NOMO-1 treated with DMSO at 0.1 percent for 48 hours (cell line): ENCODE data around the gene ACSL3.
A peak's percentile ranks its signal among the peaks of the same experiment; 100 is the strongest.
"Not testable (repeated sequence)": the region's sequence is repeated elsewhere in the genome, so short reads cannot be mapped to it uniquely, and the experiment has no call there.

Experiments used
- DNase-seq: peaks from one replicate; lab custom pipeline; 2025; ENCODE audit not compliant: unreplicated experiment; lab: John Stamatoyannopoulos, UW

Gene ACSL3

GRCh38 chr2:222860740-222861410 is at the start of gene ACSL3:
Gene ACSL3 (plus strand): TSS chr2:222861036. CDS start chr2:222908773, 47,737 bp downstream.
- peak; percentile 89 for DNase-seq

- DNase-seq, result no peak
Measured at GRCh38 chr2:222811828-222812227, 49.0 kb upstream of the ACSL3 start.

- no peak for DNase-seq
Measured at GRCh38 chr2:222813177-222813843, 47.5 kb upstream of the ACSL3 start.

DNA sequence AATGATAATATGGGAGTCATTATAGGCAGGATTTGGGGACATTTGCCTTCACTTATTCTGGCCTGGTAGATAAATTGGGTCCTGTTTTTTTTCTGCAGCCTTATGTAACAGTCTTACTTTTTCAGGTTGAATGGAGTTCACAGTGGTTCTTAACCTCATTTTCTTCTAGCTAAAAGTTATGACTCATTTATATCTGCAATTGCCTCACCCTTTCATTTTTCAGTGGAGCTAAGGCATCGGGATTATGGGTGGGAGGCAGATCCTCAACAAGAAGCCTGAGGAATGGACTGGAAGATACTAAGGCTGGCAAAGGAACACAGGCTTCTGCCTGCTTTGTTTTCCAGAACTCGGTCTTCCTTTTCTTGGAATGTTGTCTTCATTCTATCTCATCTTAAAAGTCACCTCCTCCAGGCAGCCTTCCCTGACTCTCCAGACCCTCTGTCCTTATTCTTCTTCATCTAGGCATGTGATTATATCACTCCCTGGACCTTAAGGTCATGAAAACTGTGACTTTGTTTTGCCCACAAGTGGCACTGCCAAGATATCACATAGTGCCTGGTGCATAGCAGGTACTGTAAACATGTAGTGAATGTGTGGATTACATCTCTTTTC is 41.0 kb upstream of the ACSL3 start:
- DNase-seq, result peak; percentile 8

DNA sequence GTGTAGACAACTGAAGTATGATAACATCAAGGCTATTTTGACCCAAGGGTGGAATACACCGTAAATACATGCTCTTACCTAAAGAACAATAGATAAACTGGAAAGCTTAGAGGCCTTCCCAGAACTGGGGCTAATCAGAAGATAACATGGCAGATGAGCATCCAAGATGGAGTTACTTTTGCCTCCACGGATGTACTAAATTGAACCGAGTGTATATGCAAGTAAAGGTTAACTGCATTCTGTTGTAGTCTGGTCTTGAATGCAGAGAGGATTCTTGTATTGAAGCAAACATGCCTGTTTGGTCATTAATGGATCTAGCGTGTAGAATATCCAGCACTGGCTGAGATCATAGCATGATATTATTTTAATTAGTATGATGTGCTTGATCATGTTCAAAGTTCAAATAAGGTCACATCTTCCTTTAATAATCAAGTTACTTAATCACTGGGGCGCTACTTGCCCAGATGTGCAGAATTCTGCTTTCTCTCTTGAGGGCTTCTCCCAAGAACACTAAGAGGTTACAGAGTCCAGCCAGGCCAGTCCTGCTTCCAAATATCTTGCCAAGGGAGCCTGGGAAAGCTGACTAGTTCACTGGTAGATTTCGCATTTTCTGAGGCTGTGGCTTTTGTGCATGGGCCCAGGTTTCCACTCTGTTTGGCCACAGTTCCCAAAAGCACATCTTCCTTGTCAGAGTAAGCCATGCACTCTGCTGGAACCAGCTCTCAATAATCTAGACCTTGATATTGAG is 37.5 kb upstream of the ACSL3 start:
- no peak for DNase-seq

DNA sequence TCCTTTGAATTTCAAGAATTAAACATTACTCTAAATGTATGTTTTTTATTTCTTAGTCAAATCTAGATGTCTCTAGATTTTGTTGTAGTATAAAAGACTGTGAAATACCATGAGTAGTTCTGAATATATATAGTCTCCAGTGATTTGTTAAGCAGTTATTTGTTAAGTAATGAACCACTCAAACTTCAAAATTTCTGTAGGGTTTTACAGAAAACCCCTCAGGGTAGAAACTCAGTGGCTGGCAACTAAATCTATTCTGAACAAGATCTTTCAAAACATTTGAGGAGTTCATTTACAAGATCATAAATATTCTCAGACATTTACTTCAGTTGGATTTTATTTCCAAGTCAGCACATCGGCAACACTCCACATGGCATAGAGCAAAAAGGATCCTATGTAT is 35.8 kb upstream of the ACSL3 start:
- DNase-seq, result no peak

- no peak for DNase-seq
Measured at GRCh38 chr2:222827417-222827816, 33.4 kb upstream of the ACSL3 start.

- no peak for DNase-seq
Measured at GRCh38 chr2:222828572-222828971, 32.3 kb upstream of the ACSL3 start.

GRCh38 chr2:222830164-222830563 is 30.7 kb upstream of the ACSL3 start:
- no peak for DNase-seq

- DNase-seq, result no peak
Measured at GRCh38 chr2:222833410-222833809, 27.4 kb upstream of the ACSL3 start.

DNA sequence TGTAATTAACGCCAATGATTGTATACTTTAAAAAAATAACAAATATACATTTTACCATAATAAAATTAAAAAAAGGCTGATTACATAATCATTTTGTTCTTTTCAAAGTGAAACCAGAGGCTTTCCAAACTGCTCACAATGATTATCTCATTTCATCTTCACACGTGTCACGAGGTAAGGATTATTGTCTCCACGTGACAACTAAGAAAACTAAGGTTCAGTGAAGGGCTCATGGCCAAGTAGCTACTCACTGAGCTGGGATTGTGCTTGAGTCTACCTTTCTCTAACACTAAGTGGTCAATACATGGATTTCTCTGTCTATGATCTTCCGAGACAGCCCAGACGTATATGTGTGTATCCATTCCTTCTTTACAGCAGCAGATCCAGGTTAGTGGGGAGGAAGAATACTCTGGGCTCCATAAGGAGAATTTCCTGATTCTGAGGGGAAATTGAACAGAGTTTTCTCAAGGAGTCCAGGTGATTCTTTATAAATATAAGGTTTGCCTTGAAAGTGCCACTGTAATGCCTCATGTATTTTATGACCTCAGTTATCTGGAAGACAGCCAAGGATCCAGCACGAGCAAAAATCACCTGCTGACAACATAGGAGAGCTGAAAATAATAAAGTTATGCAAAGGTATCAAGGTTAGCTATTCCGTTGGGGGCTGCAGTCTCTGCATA is 25.6 kb upstream of the ACSL3 start:
- DNase-seq, result no peak

GRCh38 chr2:222835823-222836151 is 25.0 kb upstream of the ACSL3 start:
- no peak for DNase-seq

GRCh38 chr2:222837643-222838056 is 23.2 kb upstream of the ACSL3 start:
- DNase-seq, result no peak

GRCh38 chr2:222840060-222840802 is 20.6 kb upstream of the ACSL3 start:
- no peak for DNase-seq

DNA sequence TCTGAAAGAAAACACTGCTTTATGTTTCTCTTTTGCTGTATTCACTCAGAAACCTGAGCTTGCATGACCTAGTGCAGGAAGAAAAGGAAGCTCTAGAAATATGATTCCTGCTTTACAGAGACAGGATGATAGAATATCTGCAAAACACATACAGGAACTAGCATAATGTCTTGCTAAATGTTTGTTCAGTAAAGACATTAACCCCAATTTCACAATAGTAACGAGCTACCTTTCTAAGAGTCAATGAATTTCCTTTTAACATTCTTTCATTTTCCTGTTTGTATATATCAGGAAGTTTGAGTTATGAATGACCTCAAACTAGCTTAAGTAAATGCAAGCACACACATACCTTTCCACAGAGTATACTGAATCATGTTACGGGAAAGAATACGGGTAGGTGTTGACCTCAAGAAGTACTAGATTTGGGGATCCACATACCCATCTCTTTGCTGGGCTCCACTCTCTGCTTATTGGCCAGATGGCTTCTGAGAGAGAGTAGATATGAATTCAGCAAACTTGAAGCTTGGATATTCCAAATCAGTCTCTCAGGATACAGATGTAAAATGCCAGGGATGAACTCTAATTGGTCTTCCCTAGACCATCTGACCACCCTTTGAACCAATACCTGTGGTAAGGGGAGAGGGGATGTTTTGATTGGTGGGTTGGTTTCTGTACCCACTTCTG is 18.2 kb upstream of the ACSL3 start:
- peak; percentile 71 for DNase-seq

GRCh38 chr2:222844323-222844722 is 16.5 kb upstream of the ACSL3 start:
- peak; percentile 95 for DNase-seq

DNA sequence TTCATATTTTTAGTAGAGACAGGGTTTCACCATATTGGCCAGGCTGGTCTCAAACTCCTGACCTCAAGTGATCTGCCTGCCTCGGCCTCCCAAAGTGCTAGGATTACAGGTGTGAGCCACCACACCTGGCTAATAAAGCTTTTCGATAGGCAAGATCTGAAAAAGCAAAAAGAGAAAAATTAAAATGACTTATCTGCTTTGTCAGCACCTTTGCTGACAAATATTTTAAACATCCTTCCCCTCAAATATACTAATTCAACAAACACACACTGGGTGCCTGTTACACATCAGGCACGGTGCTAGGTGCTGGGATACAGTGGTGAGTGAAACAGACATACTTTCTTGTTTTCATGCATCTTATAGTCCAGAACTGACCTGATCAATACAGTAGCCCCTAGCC is 15.5 kb upstream of the ACSL3 start:
- not testable (repeated sequence) for DNase-seq

DNA sequence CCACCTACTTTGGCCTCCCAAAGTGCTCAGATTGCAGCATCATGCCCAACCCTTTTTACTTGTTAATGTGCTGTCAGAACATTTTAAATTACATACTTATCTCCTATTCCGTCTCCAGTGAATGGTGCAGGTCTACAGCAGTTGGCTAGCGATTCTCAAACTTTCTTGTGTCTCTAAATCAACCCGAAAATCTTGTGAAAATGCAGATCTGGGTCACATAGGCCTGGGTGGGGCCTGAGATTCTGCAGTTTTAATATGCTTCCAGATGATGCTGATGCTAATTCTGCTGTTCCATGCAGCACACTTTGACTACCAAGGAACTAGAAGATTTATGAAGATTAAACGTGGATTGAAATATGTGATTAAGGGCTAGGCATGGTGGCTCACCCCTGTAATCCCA is 14.8 kb upstream of the ACSL3 start:
- no peak for DNase-seq

DNA sequence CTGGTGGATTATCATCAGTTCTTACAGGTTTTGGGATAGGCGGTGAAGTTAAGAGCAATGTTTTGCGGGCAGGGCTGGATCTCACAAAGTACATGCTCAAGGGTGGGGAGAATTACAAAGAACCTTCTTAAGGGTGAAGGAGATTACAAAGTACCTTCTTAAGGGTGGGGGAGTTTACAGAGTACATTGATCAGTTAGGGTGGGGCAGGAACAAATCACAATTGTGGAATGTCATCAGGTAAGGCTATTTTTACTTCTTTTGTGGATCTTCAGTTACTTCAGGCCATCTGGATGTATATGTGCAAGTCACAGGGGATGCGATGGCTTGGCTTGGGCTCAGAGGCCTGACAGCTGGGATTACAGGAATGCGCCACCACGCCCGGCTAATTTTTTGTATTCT is 12.8 kb upstream of the ACSL3 start:
- DNase-seq, result not testable (repeated sequence)

- DNase-seq, result no peak
Measured at GRCh38 chr2:222848862-222849261, 12.0 kb upstream of the ACSL3 start.
